ENCODE results near the gene CCT8L2.
"Not testable (repeated sequence)": the region's sequence is repeated elsewhere in the genome, so short reads cannot be mapped to it uniquely, and the experiment has no call there.

CCT8L2 gene

GRCh38 chr22:16559056-16559955, 33.3 kb downstream of the CCT8L2 start:
- DNase-seq = no peak

DNA sequence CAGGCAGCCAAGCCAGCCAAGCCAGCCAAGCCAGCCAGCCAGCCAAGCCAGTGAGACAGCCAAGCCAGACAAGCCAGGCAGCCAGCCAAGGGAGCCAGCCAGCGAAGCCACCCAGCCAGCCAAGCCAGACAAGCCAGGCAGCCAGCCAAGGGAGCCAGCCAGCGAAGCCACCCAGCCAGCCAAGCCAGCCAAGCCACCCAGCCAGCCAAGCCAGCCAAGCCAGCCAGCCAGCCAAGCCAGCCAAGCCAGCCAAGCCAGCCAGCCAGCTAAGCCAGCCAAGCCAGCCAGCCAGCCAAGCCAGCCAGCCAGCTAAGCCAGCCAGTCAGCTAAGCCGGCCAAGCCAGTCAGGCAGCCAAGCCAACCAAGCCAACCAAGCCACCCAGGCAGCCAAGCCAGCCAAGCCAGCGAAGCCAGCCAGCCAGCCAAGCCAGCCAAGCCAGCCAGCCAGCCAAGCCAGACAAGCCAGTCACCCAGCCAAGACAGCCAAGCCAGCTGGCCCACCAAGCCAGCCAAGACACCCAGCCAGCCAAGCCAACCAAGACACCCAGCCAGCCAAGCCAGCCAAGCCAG, 34.1 kb downstream of the CCT8L2 start:
- DNase-seq = not testable (repeated sequence)

- DNase-seq = not testable (repeated sequence)
Measured at GRCh38 chr22:16557511-16557910, 35.1 kb downstream of the CCT8L2 start.

DNA sequence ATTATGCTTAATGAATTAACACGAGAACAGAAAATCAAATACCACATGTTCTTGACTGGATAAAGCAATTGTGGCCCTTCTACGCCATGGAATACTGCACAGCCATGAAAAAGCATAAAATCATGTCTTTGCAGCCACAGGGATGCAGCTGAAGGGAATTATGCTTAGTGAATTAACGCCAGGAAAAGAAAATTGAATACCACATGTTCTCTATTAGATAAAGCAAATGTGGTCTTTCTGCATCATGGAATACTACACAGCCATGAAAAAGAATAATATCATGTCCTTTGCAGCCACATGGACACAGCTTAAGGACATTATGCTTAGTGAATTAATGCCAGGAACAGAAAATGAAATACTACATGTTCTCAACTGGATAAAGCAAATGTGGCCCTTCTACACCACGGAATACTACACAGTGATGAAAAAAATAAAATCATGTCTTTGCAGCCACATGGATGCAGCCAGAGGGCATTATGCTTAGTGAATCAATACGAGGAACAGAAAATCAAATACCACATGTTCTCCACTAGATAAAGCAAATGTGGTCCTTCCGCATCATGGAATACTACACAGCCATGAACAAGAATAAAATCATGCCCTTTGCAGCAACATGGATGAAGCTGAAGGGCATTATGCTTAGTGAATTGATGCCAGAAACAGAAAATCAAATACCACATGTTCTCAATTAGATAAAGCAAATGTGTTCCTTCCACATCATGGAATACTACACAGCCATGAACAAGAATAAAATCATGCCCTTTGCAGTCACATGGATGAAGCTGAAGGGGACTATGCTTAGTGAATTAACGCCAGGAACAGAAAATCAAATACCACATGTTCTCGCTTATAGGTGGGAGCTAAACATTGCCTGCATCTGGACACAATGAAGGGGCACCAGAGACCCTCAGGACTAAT, 37.3 kb downstream of the CCT8L2 start:
- DNase-seq = not testable (repeated sequence)

- not testable (repeated sequence) for DNase-seq
Measured at GRCh38 chr22:16543310-16543709, 49.3 kb downstream of the CCT8L2 start.

All from activated effector memory CD4-positive, alpha-beta T cell treated with Interleukin-2 at 50 U/mL for 16 hours (primary cell).